ENCODE results near the gene PAGE4. TPM values are rescaled to one million over a fixed set of nuclear protein-coding genes. Genes with fewer than 3 reads are reported as not detected.

PAGE4 gene
- total and polyA plus RNA-seq, 2 of the 13 experiments (the other 11 are each of a cell fraction or from before 2014, with no cell fraction given) = 1.1 TPM; not detected in 1

DNA sequence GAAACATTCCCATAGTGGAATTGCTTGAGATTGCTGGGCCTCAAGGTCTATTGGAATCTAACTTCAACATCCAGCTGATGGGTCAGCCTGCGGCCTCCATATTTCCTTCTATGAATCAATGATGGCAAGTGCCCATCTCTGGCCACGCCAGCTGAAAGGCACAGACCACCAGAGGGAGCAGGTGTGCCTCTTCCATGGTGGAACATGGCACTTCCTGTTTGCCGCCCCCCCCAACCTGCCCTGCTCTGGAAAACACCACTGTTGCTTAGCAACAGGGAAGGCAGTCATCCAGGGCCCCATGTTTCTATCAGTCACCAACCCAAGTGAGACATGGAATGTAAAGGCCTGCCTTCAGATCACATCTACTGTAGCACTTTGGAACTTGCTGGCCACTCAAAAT lies 11.6 kb downstream of the PAGE4 start (continued):
- TF ChIP-seq, protein P1, sequence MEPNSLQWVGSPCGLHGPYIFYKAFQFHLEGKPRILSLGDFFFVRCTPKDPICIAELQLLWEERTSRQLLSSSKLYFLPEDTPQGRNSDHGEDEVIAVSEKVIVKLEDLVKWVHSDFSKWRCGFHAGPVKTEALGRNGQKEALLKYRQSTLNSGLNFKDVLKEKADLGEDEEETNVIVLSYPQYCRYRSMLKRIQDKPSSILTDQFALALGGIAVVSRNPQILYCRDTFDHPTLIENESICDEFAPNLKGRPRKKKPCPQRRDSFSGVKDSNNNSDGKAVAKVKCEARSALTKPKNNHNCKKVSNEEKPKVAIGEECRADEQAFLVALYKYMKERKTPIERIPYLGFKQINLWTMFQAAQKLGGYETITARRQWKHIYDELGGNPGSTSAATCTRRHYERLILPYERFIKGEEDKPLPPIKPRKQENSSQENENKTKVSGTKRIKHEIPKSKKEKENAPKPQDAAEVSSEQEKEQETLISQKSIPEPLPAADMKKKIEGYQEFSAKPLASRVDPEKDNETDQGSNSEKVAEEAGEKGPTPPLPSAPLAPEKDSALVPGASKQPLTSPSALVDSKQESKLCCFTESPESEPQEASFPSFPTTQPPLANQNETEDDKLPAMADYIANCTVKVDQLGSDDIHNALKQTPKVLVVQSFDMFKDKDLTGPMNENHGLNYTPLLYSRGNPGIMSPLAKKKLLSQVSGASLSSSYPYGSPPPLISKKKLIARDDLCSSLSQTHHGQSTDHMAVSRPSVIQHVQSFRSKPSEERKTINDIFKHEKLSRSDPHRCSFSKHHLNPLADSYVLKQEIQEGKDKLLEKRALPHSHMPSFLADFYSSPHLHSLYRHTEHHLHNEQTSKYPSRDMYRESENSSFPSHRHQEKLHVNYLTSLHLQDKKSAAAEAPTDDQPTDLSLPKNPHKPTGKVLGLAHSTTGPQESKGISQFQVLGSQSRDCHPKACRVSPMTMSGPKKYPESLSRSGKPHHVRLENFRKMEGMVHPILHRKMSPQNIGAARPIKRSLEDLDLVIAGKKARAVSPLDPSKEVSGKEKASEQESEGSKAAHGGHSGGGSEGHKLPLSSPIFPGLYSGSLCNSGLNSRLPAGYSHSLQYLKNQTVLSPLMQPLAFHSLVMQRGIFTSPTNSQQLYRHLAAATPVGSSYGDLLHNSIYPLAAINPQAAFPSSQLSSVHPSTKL (CRISPR knock-in tag; IDR thresholded peaks at IDR 0.05) = 0 out of 2 replicates have a peak, but pooled peaks have one; percentile 18
- TF ChIP-seq POLR2G (IDR thresholded peaks at IDR 0.05; ENCODE audit: low read depth, low read length) (no peak), ARID4A (CRISPR knock-in tag; IDR thresholded peaks at IDR 0.05; ENCODE audit: borderline replicate concordance) (peak; percentile 49; the same call in 1 of the 2 replicates), JARID2 (CRISPR knock-in tag; IDR thresholded peaks at IDR 0.05; ENCODE audit: insufficient replicate concordance) (no peak), ZMYM4 (CRISPR knock-in tag; IDR thresholded peaks at IDR 0.05) (peak; percentile 77), SALL1 (CRISPR knock-in tag; IDR thresholded peaks at IDR 0.05) (peak; percentile 80), ETV5 (CRISPR knock-in tag; IDR thresholded peaks at IDR 0.05; ENCODE audit: borderline replicate concordance) (peak; percentile 81), ZMYM3 (CRISPR knock-in tag; IDR thresholded peaks at IDR 0.05) (0 out of 2 replicates have a peak, but pooled peaks have one; percentile 33), ZNF607 (CRISPR knock-in tag; IDR thresholded peaks at IDR 0.05; ENCODE audit: borderline replicate concordance) (no peak), GATAD1 (CRISPR knock-in tag; IDR thresholded peaks at IDR 0.05) (peak; percentile 33; the same call in 1 of the 2 replicates), FOXK1 (CRISPR knock-in tag; IDR thresholded peaks at IDR 0.05; ENCODE audit: borderline replicate concordance, low read depth) (peak; percentile 30; the same call in 1 of the 2 replicates), SMYD3 (CRISPR knock-in tag; IDR thresholded peaks at IDR 0.05) (no peak), ZNF460 (CRISPR knock-in tag; IDR thresholded peaks at IDR 0.05; ENCODE audit: borderline replicate concordance) (no peak), GABPB1 (CRISPR knock-in tag; IDR thresholded peaks at IDR 0.05) (peak; percentile 79), HOXA7 (CRISPR knock-in tag; IDR thresholded peaks at IDR 0.05) (no peak), ZNF644 (CRISPR knock-in tag; IDR thresholded peaks at IDR 0.05; ENCODE audit: low read depth) (peak; percentile 48; the same call in 1 of the 2 replicates)
- TF ChIP-seq, protein P2, sequence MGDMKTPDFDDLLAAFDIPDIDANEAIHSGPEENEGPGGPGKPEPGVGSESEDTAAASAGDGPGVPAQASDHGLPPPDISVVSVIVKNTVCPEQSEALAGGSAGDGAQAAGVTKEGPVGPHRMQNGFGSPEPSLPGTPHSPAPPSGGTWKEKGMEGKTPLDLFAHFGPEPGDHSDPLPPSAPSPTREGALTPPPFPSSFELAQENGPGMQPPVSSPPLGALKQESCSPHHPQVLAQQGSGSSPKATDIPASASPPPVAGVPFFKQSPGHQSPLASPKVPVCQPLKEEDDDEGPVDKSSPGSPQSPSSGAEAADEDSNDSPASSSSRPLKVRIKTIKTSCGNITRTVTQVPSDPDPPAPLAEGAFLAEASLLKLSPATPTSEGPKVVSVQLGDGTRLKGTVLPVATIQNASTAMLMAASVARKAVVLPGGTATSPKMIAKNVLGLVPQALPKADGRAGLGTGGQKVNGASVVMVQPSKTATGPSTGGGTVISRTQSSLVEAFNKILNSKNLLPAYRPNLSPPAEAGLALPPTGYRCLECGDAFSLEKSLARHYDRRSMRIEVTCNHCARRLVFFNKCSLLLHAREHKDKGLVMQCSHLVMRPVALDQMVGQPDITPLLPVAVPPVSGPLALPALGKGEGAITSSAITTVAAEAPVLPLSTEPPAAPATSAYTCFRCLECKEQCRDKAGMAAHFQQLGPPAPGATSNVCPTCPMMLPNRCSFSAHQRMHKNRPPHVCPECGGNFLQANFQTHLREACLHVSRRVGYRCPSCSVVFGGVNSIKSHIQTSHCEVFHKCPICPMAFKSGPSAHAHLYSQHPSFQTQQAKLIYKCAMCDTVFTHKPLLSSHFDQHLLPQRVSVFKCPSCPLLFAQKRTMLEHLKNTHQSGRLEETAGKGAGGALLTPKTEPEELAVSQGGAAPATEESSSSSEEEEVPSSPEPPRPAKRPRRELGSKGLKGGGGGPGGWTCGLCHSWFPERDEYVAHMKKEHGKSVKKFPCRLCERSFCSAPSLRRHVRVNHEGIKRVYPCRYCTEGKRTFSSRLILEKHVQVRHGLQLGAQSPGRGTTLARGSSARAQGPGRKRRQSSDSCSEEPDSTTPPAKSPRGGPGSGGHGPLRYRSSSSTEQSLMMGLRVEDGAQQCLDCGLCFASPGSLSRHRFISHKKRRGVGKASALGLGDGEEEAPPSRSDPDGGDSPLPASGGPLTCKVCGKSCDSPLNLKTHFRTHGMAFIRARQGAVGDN (CRISPR knock-in tag; IDR thresholded peaks at IDR 0.05) = peak; percentile 74
